GM18520 (cell line): ENCODE measurements around the gene PEX3.
A peak's percentile ranks its signal among the peaks of the same experiment; 100 is the strongest.

Experiments used
- ATAC-seq: cut with Tn5 transposase; IDR thresholded peaks from one replicate; pipeline ENCODE4 v1.9.1; 2021; ENCODE audit not compliant: unreplicated experiment

The PEX3 gene

GRCh38 chr6:143536866-143537691, 86.5 kb downstream of the PEX3 start:
- ATAC-seq: peak; percentile 28

- no peak for ATAC-seq
Observed at GRCh38 chr6:143538374-143538773, 87.8 kb downstream of the PEX3 start.

- ATAC-seq: no peak
Observed at GRCh38 chr6:143539106-143539505, 88.5 kb downstream of the PEX3 start.

- ATAC-seq: no peak
Observed at GRCh38 chr6:143539734-143540133, 89.1 kb downstream of the PEX3 start.

GRCh38 chr6:143540192-143540591, 89.6 kb downstream of the PEX3 start:
- no peak for ATAC-seq
